ENCODE data around the gene PEX5L. TPM values are rescaled to one million over a fixed set of nuclear protein-coding genes. Genes with fewer than 3 reads are reported as not detected.
"Not testable (repeated sequence)": the region's sequence is repeated elsewhere in the genome, so short reads cannot be mapped to it uniquely, and the experiment has no call there.

The PEX5L gene
- total RNA-seq, 4 donors from 2014 or later, result 1.2 TPM; not detected in 3

DNA sequence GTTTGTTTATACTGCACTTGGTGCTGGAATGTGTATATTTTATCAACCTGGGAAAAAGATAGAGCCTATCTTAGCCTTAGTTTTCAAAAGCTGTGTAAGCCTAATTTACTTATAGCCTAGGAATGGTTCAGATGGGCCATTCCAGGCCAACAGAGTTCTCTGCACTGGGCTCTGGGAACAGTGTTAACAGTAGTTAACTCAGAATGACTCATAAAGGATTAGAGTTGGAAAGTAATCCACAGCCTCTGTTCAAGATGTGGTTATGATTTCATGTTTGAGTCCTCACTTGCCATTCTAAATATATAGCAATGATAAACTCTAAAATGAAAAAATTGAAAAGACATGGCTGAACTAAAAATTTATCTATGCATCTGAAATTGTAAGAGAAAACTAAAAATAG is 22.6 kb upstream of the PEX5L start:
- no peak overlapping the region for H3K27ac ChIP-seq

DNA sequence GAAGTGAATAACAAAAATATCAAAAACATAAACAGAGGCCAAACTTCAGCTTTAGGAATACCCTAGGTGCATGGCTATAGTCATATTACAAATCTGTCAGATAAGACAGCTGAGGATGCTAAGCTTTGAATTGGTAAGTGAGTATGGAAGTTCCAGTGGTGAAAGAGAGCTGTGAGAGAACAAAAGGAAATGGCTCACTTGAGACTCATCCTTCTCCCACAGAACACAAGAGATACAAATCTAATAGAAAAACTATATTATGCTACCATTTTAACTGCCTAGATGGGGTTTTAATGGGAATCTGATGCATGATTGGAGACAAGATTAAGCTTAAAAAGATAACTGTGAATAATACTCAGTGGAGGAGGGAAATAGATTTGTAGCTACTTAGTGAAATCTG is 21.5 kb upstream of the PEX5L start:
- no peak for TF ChIP-seq EP300 (IDR thresholded peaks at IDR 0.05; ENCODE audit: low read depth)
- Histone ChIP-seq H3K4me3 (no peak overlapping the region), H3K36me3 (no peaks in the 10 kb centered on the region), H3K4me1 (no peaks in the 10 kb centered on the region), H3K27me3 (no peaks in the 10 kb centered on the region), H3K27ac (no peak overlapping the region), H3K9me3 (no peaks in the 10 kb centered on the region)
- in situ Hi-C loops (cut with MboI; ENCODE audit: low pct_ligation_motif_present in 1 of 4, low pct_unique_long_range_greater_than_20kb in 1 of 4, low sequenced_read_pairs in 3 of 4) (no loop called here), intact Hi-C loops (cut with DNase I; ENCODE audit: low total_unique reads) (no loop called here)
- no peak for DNase-seq

More for the DNA sequence above, 22.6 kb upstream of the PEX5L start:
- in situ Hi-C loops (cut with MboI; ENCODE audit: low pct_ligation_motif_present in 1 of 4, low pct_unique_long_range_greater_than_20kb in 1 of 4, low sequenced_read_pairs in 3 of 4), result no loop called here
- H3K4me1 ChIP-seq, result no peaks in the 10 kb centered on the region
- TF ChIP-seq EP300 (IDR thresholded peaks at IDR 0.05; ENCODE audit: low read depth) (no peak), POLR2AphosphoS5 (IDR thresholded peaks at IDR 0.05) (no peak), POLR2A (IDR thresholded peaks at IDR 0.05) (no peak)
- TF ChIP-seq, protein P1, sequence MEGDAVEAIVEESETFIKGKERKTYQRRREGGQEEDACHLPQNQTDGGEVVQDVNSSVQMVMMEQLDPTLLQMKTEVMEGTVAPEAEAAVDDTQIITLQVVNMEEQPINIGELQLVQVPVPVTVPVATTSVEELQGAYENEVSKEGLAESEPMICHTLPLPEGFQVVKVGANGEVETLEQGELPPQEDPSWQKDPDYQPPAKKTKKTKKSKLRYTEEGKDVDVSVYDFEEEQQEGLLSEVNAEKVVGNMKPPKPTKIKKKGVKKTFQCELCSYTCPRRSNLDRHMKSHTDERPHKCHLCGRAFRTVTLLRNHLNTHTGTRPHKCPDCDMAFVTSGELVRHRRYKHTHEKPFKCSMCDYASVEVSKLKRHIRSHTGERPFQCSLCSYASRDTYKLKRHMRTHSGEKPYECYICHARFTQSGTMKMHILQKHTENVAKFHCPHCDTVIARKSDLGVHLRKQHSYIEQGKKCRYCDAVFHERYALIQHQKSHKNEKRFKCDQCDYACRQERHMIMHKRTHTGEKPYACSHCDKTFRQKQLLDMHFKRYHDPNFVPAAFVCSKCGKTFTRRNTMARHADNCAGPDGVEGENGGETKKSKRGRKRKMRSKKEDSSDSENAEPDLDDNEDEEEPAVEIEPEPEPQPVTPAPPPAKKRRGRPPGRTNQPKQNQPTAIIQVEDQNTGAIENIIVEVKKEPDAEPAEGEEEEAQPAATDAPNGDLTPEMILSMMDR (IDR thresholded peaks at IDR 0.05), result no peak
- intact Hi-C loops (cut with DNase I; ENCODE audit: low total_unique reads), result no loop called here
- H3K27me3 ChIP-seq, result no peaks in the 10 kb centered on the region
- DNase-seq, result no peak
- H3K4me3 ChIP-seq, result no peak overlapping the region
- no peaks in the 10 kb centered on the region for H3K36me3 ChIP-seq
- H3K9me3 ChIP-seq, result no peaks in the 10 kb centered on the region

DNA sequence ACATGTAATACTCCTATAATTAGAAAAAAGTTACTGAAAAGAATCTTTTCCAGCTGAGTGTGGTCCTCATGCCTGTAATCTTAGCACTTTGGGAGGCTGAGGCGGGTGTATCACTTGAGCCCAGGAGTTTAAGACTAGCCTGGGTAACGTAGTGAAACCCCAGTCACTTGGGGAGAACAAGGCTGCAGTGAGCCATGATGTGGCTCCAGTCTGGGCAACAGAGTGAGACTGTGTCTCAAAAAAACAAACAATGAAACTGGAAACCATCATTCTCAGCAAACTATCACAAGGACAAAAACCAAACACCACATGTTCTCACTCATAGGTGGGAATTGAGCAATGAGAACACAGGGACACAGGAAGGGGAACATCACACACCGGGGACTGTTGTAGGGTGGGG is 18.9 kb upstream of the PEX5L start:
- in situ Hi-C loops (cut with MboI; ENCODE audit: low pct_ligation_motif_present in 1 of 4, low pct_unique_long_range_greater_than_20kb in 1 of 4, low sequenced_read_pairs in 3 of 4); intact Hi-C loops (cut with DNase I; ENCODE audit: low total_unique reads); H3K27me3 ChIP-seq; DNase-seq; H3K9me3 ChIP-seq; H3K27ac ChIP-seq; H3K4me1 ChIP-seq; H3K4me3 ChIP-seq; H3K36me3 ChIP-seq: not testable (repeated sequence)
- WGBS, 2 donors (ENCODE audit: low coverage in 1 of 2), result 61 to 62% methylated on average over 3 of the region's 3 CpGs

DNA sequence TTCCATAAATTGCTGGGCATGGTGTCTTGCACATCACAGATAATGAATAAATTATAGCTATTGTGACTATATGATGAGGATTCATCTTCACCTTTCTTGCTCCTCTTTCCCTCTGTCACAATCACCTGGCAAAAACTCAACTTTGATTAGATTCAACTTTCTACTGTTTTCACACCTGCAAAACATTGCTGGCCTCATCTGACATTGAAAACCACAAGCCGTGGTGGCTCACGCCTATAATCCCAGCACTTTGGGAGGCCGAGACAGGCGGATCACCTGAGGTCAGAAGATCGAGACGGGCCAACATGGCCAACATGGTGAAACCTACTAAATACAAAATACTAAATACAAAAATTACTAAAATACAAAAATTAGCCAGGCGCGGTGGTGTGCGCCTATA is 12.7 kb upstream of the PEX5L start:
- TF ChIP-seq POLR2AphosphoS5 (IDR thresholded peaks at IDR 0.05) (no peak), POLR2A (IDR thresholded peaks at IDR 0.05) (no peak), EP300 (IDR thresholded peaks at IDR 0.05; ENCODE audit: low read depth) (no peak)
- TF ChIP-seq, protein P1 (IDR thresholded peaks at IDR 0.05), result no peak
- Histone ChIP-seq H3K36me3 (no peaks in the 10 kb centered on the region), H3K9me3 (no peaks in the 10 kb centered on the region), H3K4me3 (no peak overlapping the region), H3K4me1 (no peaks in the 10 kb centered on the region), H3K27ac (no peak overlapping the region), H3K27me3 (no peaks in the 10 kb centered on the region)
- in situ Hi-C loops (cut with MboI; ENCODE audit: low pct_ligation_motif_present in 1 of 4, low pct_unique_long_range_greater_than_20kb in 1 of 4, low sequenced_read_pairs in 3 of 4) (no loop called here), intact Hi-C loops (cut with DNase I; ENCODE audit: low total_unique reads) (no loop called here)
- no peak for DNase-seq
- WGBS, 2 donors (ENCODE audit: low coverage in 1 of 2), result 91% methylated on average over 9 of the region's 9 CpGs

DNA sequence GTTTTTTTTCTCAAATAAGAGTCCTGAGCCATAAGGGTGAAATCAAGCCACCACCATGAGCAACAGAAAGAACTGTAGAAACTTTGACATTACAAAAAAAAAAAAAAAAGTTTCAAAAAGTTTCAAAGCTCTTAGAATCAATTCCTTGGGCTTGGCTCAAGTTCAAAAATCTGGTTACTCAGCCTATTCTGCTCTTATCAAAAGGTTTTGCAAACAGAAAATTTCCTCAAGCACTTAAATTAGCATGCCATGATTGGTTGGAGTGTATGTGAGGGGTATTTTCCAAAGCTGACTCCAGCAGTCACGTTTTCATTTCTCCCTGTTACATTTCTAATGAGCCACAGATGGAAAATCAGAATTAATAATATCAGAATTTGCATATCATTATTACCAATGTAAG is 12.1 kb upstream of the PEX5L start:
- Histone ChIP-seq H3K9me3 (no peaks in the 10 kb centered on the region), H3K4me1 (no peaks in the 10 kb centered on the region), H3K4me3 (no peak overlapping the region), H3K36me3 (no peaks in the 10 kb centered on the region), H3K27ac (no peak overlapping the region), H3K27me3 (no peaks in the 10 kb centered on the region)
- intact Hi-C loops (cut with DNase I; ENCODE audit: low total_unique reads), result no loop called here
- DNase-seq, result no peak
- in situ Hi-C loops (cut with MboI; ENCODE audit: low pct_ligation_motif_present in 1 of 4, low pct_unique_long_range_greater_than_20kb in 1 of 4, low sequenced_read_pairs in 3 of 4), result no loop called here
- 20% methylated on average over 1 of the region's 1 CpG for WGBS, 2 donors (ENCODE audit: low coverage in 1 of 2)
- TF ChIP-seq POLR2AphosphoS5 (IDR thresholded peaks at IDR 0.05), result no peak

DNA sequence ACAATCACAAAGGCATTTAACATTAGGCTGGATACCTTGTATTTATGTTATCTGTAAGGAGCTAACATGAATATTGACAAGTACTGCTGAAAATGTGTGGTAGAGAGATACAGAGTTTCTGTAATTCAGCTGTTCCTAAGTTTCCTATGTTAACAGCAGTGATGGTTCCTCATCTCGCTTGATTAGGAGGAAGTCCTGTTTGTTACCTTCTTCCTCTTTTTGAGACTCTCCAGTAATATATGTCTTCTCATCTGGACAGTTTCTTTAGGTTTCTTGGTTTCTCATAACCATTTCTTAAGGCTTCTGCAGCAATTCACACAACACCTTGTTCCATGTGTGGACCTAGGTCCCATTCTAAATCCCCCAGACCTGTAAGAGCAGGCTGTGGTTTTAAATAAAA is 11.4 kb upstream of the PEX5L start:
- intact Hi-C loops (cut with DNase I; ENCODE audit: low total_unique reads), result no loop called here
- in situ Hi-C loops (cut with MboI; ENCODE audit: low pct_ligation_motif_present in 1 of 4, low pct_unique_long_range_greater_than_20kb in 1 of 4, low sequenced_read_pairs in 3 of 4), result no loop called here
- no peaks in the 10 kb centered on the region for H3K9me3 ChIP-seq
- H3K27me3 ChIP-seq, result no peaks in the 10 kb centered on the region
- no peaks in the 10 kb centered on the region for H3K4me1 ChIP-seq
- no peaks in the 10 kb centered on the region for H3K36me3 ChIP-seq
- H3K27ac ChIP-seq, result no peak overlapping the region
- no peak overlapping the region for H3K4me3 ChIP-seq
- no peak for TF ChIP-seq POLR2A (IDR thresholded peaks at IDR 0.05)
- TF ChIP-seq EP300 (IDR thresholded peaks at IDR 0.05; ENCODE audit: low read depth), result no peak
- TF ChIP-seq POLR2AphosphoS5 (IDR thresholded peaks at IDR 0.05), result no peak
- TF ChIP-seq, protein P1 (IDR thresholded peaks at IDR 0.05), result no peak
- no peak for DNase-seq
- WGBS, 2 donors (ENCODE audit: low coverage in 1 of 2), result 50 to 57% methylated on average over 1 of the region's 1 CpG
